B cell (primary cell): ENCODE results near the gene MMP24. TPM values are rescaled to one million over a fixed set of nuclear protein-coding genes. Genes with fewer than 3 reads are reported as not detected.

Experiments
- ATAC-seq: fragments of 200-7000 bp; cut with Tn5 transposase; one replicate; pipeline ENCODE4 v1.10.0; 2021; ENCODE audit warnings: low read depth, mild to moderate bottlenecking, moderate number of reproducible peaks, moderate library complexity
- CTCF ChIA-PET: fragments of 350-600 bp; sonication (Branson Sonifier 250); formaldehyde crosslinking; loops from one replicate; lab custom pipeline; 2021; ENCODE audit warnings: antibody characterized with exemption, inconsistent platforms; lab: Charles Lee
- POLR2A ChIA-PET: fragments of 350-600 bp; sonication (Branson Sonifier 250); formaldehyde crosslinking; loops from one replicate; lab custom pipeline; 2021; ENCODE audit warnings: antibody characterized with exemption; lab: Charles Lee
- DNase-seq: peaks from one replicate; pipeline ENCODE4 v3.0.0; 2013
- H2AFZ ChIP-seq: 2 replicates; pipeline ENCODE4 v1.6.1; 2012; ENCODE audit warnings: mild to moderate bottlenecking, low read depth, low read length; ENCODE audit not compliant: insufficient read depth, poor library complexity, severe bottlenecking
- H3K27ac ChIP-seq, 2 donors: 1 replicate in 1 of 2; 2 replicates in 1 of 2; pipeline ENCODE4 v1.5.1; 2012 to 2013; ENCODE audit warnings: low read length in 2 of 2, mild to moderate bottlenecking in 2 of 2, moderate library complexity in 1 of 2
- H3K27me3 ChIP-seq, 4 experiments: fragments of 200-600 bp in 1 of 4; sonication (generic) in 1 of 4; replicated peaks in 1 of 4; 1 replicate in 2 of 4; 2 replicates in 2 of 4; pipeline versions ENCODE4 v1.6.1 to v1.7.0; 2013 to 2016; ENCODE audit warnings: low read length in 3 of 4, mild to moderate bottlenecking in 2 of 4, mixed read lengths in 1 of 4, moderate library complexity in 1 of 4; ENCODE audit not compliant: insufficient read depth in 4 of 4, control insufficient read depth in 3 of 4; ENCODE audit errors: control extremely low read depth in 1 of 4
- H3K36me3 ChIP-seq, 2 experiments: replicated peaks in 1 of 2; 1 replicate in 1 of 2; 2 replicates in 1 of 2; pipeline versions ENCODE4 v1.6.1 to v1.7.1; 2013; ENCODE audit warnings: low read length in 1 of 2; ENCODE audit not compliant: insufficient read depth in 2 of 2, control insufficient read depth in 1 of 2; ENCODE audit errors: control extremely low read depth in 1 of 2, extremely low read depth in 1 of 2
- H3K4me1 ChIP-seq, 2 donors: fragments of 200-600 bp in 1 of 2; sonication (generic) in 1 of 2; 1 replicate in 1 of 2; 2 replicates in 1 of 2; pipeline versions ENCODE4 v1.5.1 to v1.6.1; 2013 to 2017; ENCODE audit warnings: low read length in 2 of 2; ENCODE audit not compliant: control insufficient read depth in 2 of 2, insufficient read depth in 2 of 2
- H3K4me2 ChIP-seq: replicated peaks from 2 replicates; pipeline ENCODE3; 2012; ENCODE audit warnings: mild to moderate bottlenecking, low read depth, low read length; ENCODE audit not compliant: poor library complexity, severe bottlenecking
- H3K4me3 ChIP-seq, 5 experiments: fragments of 200-600 bp in 1 of 5; sonication (generic) in 1 of 5; 1 replicate in 3 of 5; 2 replicates in 2 of 5; pipeline versions ENCODE4 v1.5.1 to v1.7.0; 2011 to 2016; ENCODE audit warnings: low read length in 4 of 5, mild to moderate bottlenecking in 4 of 5, low read depth in 2 of 5, control low read depth in 1 of 5, moderate library complexity in 1 of 5; ENCODE audit not compliant: insufficient read depth in 1 of 5; ENCODE audit errors: control extremely low read depth in 1 of 5, extremely low read depth in 1 of 5
- H3K79me2 ChIP-seq: fragments of 200-600 bp; sonication (generic); one replicate; pipeline ENCODE4 v1.6.0; 2016; ENCODE audit warnings: low read length; ENCODE audit not compliant: control insufficient read depth, insufficient read depth
- H3K9ac ChIP-seq: fragments of 200-600 bp; sonication (generic); 2 replicates; pipeline ENCODE4 v1.6.1; 2017; ENCODE audit warnings: mild to moderate bottlenecking, low read length, moderate library complexity
- H3K9me3 ChIP-seq, 3 donors: one replicate each; pipeline versions ENCODE4 v1.6.1 to v1.7.1; 2013; ENCODE audit warnings: low read length in 2 of 3; ENCODE audit not compliant: control insufficient read depth in 2 of 3, insufficient read depth in 1 of 3; ENCODE audit errors: control extremely low read depth in 1 of 3
- H4K20me1 ChIP-seq: 2 replicates; pipeline ENCODE4 v1.6.0; 2012; ENCODE audit warnings: mild to moderate bottlenecking, low read length; ENCODE audit not compliant: insufficient read depth, control insufficient read depth, poor library complexity, severe bottlenecking
- H3K27ac Mint-ChIP-seq: one replicate; pipeline ENCODE4 v1.8.0; 2021; ENCODE audit warnings: mixed read lengths
- H3K27me3 Mint-ChIP-seq: one replicate; pipeline ENCODE4 v1.8.0; 2021; ENCODE audit warnings: mixed read lengths
- H3K4me1 Mint-ChIP-seq: one replicate; pipeline ENCODE4 v1.8.0; 2021; ENCODE audit warnings: mixed read lengths
- H3K4me3 Mint-ChIP-seq: one replicate; pipeline ENCODE4 v1.8.0; 2021; ENCODE audit warnings: mixed read lengths
- H3K9me3 Mint-ChIP-seq: one replicate; pipeline ENCODE4 v1.8.0; 2022; ENCODE audit warnings: mixed read lengths; ENCODE audit not compliant: insufficient read depth
- CTCF ChIP-seq: fragments of 200-600 bp; IDR thresholded peaks from one replicate; pipeline ENCODE4 v1.8.0; 2022; ENCODE audit warnings: antibody characterized with exemption, mild to moderate bottlenecking
- EZH2 ChIP-seq: IDR thresholded peaks from 2 replicates; pipeline ENCODE4 v1.6.1; 2012; ENCODE audit warnings: borderline replicate concordance, low read depth, mild to moderate bottlenecking, moderate library complexity, low read length; ENCODE audit not compliant: insufficient read depth, poor library complexity, severe bottlenecking
- WGBS: methylation state at CpG from one replicate; pipeline ENCODE4 v1.1.5; 2013; ENCODE audit warnings: missing lambda C conversion rate; ENCODE audit not compliant: insufficient coverage; 5-methylcytosine and 5-hydroxymethylcytosine counted together
- intact Hi-C: fragments of 100-400 bp; cut with micrococcal nuclease; formaldehyde crosslinking; loops from one replicate; pipeline ENCODE4 v1.10.0; 2022
- polyA plus RNA-seq: library from polyadenylated mRNA; depleted of rRNA; stranded (reverse); fragments of >200 nt; gene quantifications from 2 replicates; pipeline ENCODE4 v1.2.3, GENCODE V29; 2012
- total RNA-seq, 2 donors: library from RNA; stranded (reverse); fragments of 120-200 nt in 1 of 2; gene quantifications; 1 replicate in 1 of 2; 2 replicates in 1 of 2; pipeline versions ENCODE4 v1.2.3 to v1.2.4, GENCODE V29; 2013 to 2022

Gene MMP24
- total and polyA plus RNA-seq, 2 donors (not counting 1 experiment from before 2014, with no cell fraction given) = not detected

GRCh38 chr20:35277127-35277526 lies 50.6 kb downstream of the MMP24 start:
- Mint-ChIP-seq H3K27me3 (no peaks in the 10 kb centered on the region), H3K4me3 (peak overlapping the region; percentile 94), H3K4me1 (peaks cover 18% of the 10 kb centered on the region), H3K27ac (peak overlapping the region; percentile 99), H3K9me3 (no peaks in the 10 kb centered on the region)
- no peak for DNase-seq
- H3K36me3 ChIP-seq = peaks cover 3 to 39% of the 10 kb centered on the region in 2 experiments
- ChIA-PET CTCF (interaction anchor here (0.6 to 1.4 kb wide), 4 partner anchors 28 to 441 kb away, joined by 3 read pairs; no protein-coding TSS in a partner anchor), POLR2A (interaction anchor here (1.1 to 1.7 kb wide), 4 partner anchors 131 to 788 kb away, joined by 3 to 4 read pairs (median 3); partner anchors contain the start of gene SCAND1)
- peak overlapping the region; percentile 82 for H3K9ac ChIP-seq
- intact Hi-C loops = loop anchor here (1.0 to 2.0 kb wide), 2 partner anchors 134 to 185 kb away; partner anchors contain the start of genes TRPC4AP and UQCC1
- peak overlapping the region; percentile 70 to 86 (median 77) for H3K4me3 ChIP-seq
- H4K20me1 ChIP-seq = no peaks in the 10 kb centered on the region
- peak overlapping the region; percentile 90 for H3K4me2 ChIP-seq
- H3K79me2 ChIP-seq = peaks cover 43% of the 10 kb centered on the region
- no peak for ATAC-seq
- H3K27ac ChIP-seq = peak overlapping the region; percentile 92 to 96
- WGBS = 6% methylated on average over 9 of the region's 10 CpGs
- H2AFZ ChIP-seq = peak overlapping the region; percentile 66
- H3K4me1 ChIP-seq = peaks cover 14 to 21% of the 10 kb centered on the region in 2 donors
- H3K27me3 ChIP-seq = no peaks in the 10 kb centered on the region
- TF ChIP-seq EZH2 (no peak), CTCF (no peak)
- no peaks in the 10 kb centered on the region for H3K9me3 ChIP-seq
